ENCODE data around the gene SH3BGRL2. TPM values are rescaled to one million over a fixed set of nuclear protein-coding genes. Genes with fewer than 3 reads are reported as not detected.

Gene SH3BGRL2
- total RNA-seq, 1 experiment from 2014 or later, result 5.2 TPM

DNA sequence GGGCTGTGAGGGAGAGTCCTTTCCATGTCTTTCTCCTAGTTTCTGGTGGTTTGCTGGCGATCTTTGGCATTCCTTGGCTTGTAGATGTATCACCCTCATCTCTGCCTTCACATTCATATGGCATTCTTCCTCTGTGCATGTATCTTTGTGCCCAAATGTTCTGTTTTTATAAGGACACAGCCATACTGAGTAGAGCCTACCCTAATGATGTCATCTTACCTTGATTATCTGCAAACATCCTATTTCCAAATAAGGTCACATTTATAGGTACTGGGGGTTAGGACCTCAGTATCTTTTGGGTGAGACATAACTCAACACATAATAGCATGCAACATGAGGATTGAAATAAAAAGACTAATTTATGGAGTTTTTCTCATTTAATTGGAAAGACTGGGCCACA, 5.5 kb downstream of the SH3BGRL2 start:
- Histone ChIP-seq H3K9me3 (ENCODE audit: control insufficient read depth in 1 of 2, insufficient read depth in 1 of 2, low read depth in 1 of 2, low read length in 2 of 2) (no peaks in the 10 kb centered on the region), H2AFZ (ENCODE audit: low read depth, low read length, poor library complexity, severe bottlenecking) (no peak overlapping the region), H3K27me3 (ENCODE audit: insufficient read depth, low read length) (no peaks in the 10 kb centered on the region; the same call in 1 of the 2 replicates), H3K4me1 (ENCODE audit: control insufficient read depth in 1 of 2, insufficient read depth in 2 of 2, low read length in 2 of 2) (peaks cover 0 to 2% of the 10 kb centered on the region in 2 experiments; a peak in 2 of 4 replicates), H4K20me1 (ENCODE audit: insufficient read depth) (no peaks in the 10 kb centered on the region), H3K36me3 (ENCODE audit: control insufficient read depth in 1 of 2, insufficient read depth in 2 of 2, low read length in 2 of 2) (no peaks in the 10 kb centered on the region), H3K4me3 (replicated peaks in 1 of 2; ENCODE audit: low read depth in 1 of 2, low read length in 2 of 2) (no peak overlapping the region), H3K9me2 (ENCODE audit: insufficient read depth) (no peaks in the 10 kb centered on the region), H3K9ac (ENCODE audit: low read length) (no peak overlapping the region), H3K27ac (ENCODE audit: low read depth, low read length) (no peak overlapping the region), H3K79me2 (ENCODE audit: insufficient read depth, low read length) (no peaks in the 10 kb centered on the region), H3K4me2 (ENCODE audit: low read length) (no peak overlapping the region)
- ChIA-PET RAD21 (ENCODE audit: low non-redundant PET in 1 of 2, low total read pairs in 2 of 2, uncharacterized antibody in 2 of 2, unreplicated experiment in 2 of 2) (no interaction called here), POLR2A (no interaction called here), CTCF (no interaction called here)
- ATAC-seq, result no peak
- BruUV-seq (replicated peaks), result no TSS peak
- TF ChIP-seq, protein P1, sequence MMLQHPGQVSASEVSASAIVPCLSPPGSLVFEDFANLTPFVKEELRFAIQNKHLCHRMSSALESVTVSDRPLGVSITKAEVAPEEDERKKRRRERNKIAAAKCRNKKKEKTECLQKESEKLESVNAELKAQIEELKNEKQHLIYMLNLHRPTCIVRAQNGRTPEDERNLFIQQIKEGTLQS (IDR thresholded peaks at IDR 0.05), result no peak
- TF ChIP-seq EZH2phosphoT487 (IDR thresholded peaks at IDR 0.05; ENCODE audit: borderline replicate concordance), result no peak
- no peak for TF ChIP-seq CBX3 (IDR thresholded peaks at IDR 0.05; ENCODE audit: low read depth)
- no peak for TF ChIP-seq CEBPB (IDR thresholded peaks at IDR 0.05; ENCODE audit: low read depth)
- no peak for TF ChIP-seq EZH2 (IDR thresholded peaks at IDR 0.05)
- TF ChIP-seq YY1 (IDR thresholded peaks at IDR 0.05; ENCODE audit: extremely low read depth, insufficient replicate concordance, low read depth, low read length), result no peak
- no peak for TF ChIP-seq ELF1 (IDR thresholded peaks at IDR 0.05; ENCODE audit: borderline replicate concordance, low read depth)
- no peak for TF ChIP-seq ZFX (IDR thresholded peaks at IDR 0.05)
- TF ChIP-seq POLR2A (IDR thresholded peaks at IDR 0.05; ENCODE audit: borderline replicate concordance, extremely low read depth, insufficient read depth, insufficient read length), result no peak
- no peak for TF ChIP-seq ZNF274 (IDR thresholded peaks at IDR 0.05; ENCODE audit: low read depth, low read length)
- no peak for TF ChIP-seq SIN3A (IDR thresholded peaks at IDR 0.05; ENCODE audit: low read depth)
- TF ChIP-seq TCF7L2 (IDR thresholded peaks at IDR 0.05; ENCODE audit: borderline replicate concordance, extremely low read depth, insufficient read depth, insufficient read length), result no peak
- TF ChIP-seq, protein P2, sequence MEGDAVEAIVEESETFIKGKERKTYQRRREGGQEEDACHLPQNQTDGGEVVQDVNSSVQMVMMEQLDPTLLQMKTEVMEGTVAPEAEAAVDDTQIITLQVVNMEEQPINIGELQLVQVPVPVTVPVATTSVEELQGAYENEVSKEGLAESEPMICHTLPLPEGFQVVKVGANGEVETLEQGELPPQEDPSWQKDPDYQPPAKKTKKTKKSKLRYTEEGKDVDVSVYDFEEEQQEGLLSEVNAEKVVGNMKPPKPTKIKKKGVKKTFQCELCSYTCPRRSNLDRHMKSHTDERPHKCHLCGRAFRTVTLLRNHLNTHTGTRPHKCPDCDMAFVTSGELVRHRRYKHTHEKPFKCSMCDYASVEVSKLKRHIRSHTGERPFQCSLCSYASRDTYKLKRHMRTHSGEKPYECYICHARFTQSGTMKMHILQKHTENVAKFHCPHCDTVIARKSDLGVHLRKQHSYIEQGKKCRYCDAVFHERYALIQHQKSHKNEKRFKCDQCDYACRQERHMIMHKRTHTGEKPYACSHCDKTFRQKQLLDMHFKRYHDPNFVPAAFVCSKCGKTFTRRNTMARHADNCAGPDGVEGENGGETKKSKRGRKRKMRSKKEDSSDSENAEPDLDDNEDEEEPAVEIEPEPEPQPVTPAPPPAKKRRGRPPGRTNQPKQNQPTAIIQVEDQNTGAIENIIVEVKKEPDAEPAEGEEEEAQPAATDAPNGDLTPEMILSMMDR (IDR thresholded peaks at IDR 0.05 in 2 of 3, conservative IDR thresholded peaks at IDR 0.05 in 1 of 3; ENCODE audit: borderline replicate concordance in 1 of 3, insufficient read depth in 1 of 3, low read depth in 2 of 3, low read length in 2 of 3), result no peak
- TF ChIP-seq FOSL1 (IDR thresholded peaks at IDR 0.05; ENCODE audit: low read depth), result no peak
- TF ChIP-seq, protein P3, sequence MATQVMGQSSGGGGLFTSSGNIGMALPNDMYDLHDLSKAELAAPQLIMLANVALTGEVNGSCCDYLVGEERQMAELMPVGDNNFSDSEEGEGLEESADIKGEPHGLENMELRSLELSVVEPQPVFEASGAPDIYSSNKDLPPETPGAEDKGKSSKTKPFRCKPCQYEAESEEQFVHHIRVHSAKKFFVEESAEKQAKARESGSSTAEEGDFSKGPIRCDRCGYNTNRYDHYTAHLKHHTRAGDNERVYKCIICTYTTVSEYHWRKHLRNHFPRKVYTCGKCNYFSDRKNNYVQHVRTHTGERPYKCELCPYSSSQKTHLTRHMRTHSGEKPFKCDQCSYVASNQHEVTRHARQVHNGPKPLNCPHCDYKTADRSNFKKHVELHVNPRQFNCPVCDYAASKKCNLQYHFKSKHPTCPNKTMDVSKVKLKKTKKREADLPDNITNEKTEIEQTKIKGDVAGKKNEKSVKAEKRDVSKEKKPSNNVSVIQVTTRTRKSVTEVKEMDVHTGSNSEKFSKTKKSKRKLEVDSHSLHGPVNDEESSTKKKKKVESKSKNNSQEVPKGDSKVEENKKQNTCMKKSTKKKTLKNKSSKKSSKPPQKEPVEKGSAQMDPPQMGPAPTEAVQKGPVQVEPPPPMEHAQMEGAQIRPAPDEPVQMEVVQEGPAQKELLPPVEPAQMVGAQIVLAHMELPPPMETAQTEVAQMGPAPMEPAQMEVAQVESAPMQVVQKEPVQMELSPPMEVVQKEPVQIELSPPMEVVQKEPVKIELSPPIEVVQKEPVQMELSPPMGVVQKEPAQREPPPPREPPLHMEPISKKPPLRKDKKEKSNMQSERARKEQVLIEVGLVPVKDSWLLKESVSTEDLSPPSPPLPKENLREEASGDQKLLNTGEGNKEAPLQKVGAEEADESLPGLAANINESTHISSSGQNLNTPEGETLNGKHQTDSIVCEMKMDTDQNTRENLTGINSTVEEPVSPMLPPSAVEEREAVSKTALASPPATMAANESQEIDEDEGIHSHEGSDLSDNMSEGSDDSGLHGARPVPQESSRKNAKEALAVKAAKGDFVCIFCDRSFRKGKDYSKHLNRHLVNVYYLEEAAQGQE (IDR thresholded peaks at IDR 0.05; ENCODE audit: low read depth), result no peak
- DNase-seq (ENCODE audit: low read depth, low spot score), result no peak
- intact Hi-C loops (cut with micrococcal nuclease), result no loop called here

Data from HCT116 (cell line).